Measurements from ENCODE around the gene SMIM24. TPM values are rescaled to one million over a fixed set of nuclear protein-coding genes. Genes with fewer than 3 reads are reported as not detected.
"Not testable (repeated sequence)": the region's sequence is repeated elsewhere in the genome, so short reads cannot be mapped to it uniquely, and the experiment has no call there.

SMIM24 gene
- total RNA-seq (not detected), polyA plus RNA-seq (under 1 TPM; 0.10 to 0.53 (median 0.49) TPM)
- long read RNA-seq, donor 1, result 0 reads
- long read RNA-seq, donor 2, result 0 reads

DNA sequence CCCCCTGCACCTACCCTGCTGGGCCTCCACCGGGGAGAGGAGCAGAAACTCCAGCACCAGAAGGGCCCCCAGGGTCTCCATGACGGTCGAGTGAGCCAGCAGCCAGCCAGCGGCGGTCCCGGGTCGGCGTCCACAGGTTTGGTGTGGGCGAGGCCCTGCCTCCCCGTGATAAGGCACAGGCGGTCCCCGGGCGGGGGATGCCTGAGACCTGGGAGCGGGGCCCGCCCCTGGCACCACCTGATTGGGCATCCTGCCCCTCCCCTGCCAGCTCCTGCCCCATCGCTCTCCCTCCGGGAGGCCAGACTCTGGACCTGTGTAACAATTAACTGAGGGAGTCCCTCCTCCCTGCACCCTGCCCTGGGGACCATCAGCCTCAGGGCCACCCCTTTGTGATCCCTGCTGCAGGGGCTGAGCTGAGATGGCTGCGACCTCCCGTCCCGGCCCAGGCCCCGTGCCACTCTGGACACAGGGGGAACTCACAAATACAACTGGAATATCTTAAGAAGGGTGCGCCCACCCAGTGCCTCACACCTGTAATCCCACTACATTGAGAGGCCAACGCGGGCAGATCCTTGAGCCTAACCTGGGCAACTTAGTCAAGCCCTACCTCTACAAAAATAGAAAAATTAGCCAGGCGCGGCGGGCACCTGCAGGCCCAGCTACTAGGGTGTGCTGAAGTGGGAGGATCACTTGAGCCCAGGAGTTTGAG, at the start of gene SMIM24:
Gene SMIM24 (minus strand): TSS at position 143 of the 709 bp plus-strand sequence. CDS start 62 bp downstream, at position 81.
- peaks cover 0 to 45% (median 17%) of the 10 kb centered on the region in 3 donors for H3K27me3 ChIP-seq (ENCODE audit: insufficient read depth in 3 of 3, low read length in 2 of 3)
- no peak within 1 kb of the TSS for H3K27ac ChIP-seq
- intact Hi-C loops (cut with DNase I), result loop anchor here in 1 of 2 donors (10.0 kb wide), 1 partner anchor 256 kb away; the partner anchor contains the start of gene CELF5
- no peak for ATAC-seq
- 43 to 48% (median 47%) methylated on average over 17 to 27 of the region's 27 CpGs for WGBS, 3 donors
- H3K36me3 ChIP-seq (ENCODE audit: insufficient read depth in 1 of 2, low read depth in 1 of 2), result no peaks in the 10 kb centered on the region
- no peak within 1 kb of the TSS for H3K4me3 ChIP-seq
- no peak for DNase-seq
- H3K4me1 ChIP-seq, result no peaks in the 10 kb centered on the region
- TF ChIP-seq CTCF (IDR thresholded peaks at IDR 0.05), result no peak
- no peaks in the 10 kb centered on the region for H3K9me3 ChIP-seq

DNA sequence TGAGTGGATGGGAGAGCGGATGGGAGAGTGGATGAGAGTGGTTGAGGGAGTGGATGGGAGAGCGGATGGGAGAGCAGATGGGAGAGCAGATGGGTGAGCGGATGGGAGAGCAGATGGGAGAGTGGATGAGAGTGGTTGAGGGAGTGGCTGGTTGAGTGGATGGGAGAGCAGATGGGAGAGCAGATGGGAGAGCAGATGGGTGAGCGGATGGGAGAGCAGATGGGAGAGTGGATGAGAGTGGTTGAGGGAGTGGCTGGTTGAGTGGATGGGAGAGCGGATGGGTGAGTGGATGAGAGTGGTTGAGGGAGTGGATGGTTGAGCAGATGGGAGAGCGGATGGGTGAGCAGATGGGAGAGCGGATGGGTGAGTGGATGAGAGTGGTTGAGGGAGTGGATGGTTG, 49.0 kb upstream of the SMIM24 start:
- H3K4me3 ChIP-seq; H3K27ac ChIP-seq; H3K27me3 ChIP-seq (ENCODE audit: insufficient read depth in 3 of 3, low read length in 2 of 3); DNase-seq; ATAC-seq; H3K9me3 ChIP-seq; intact Hi-C loops (cut with DNase I); H3K4me1 ChIP-seq: not testable (repeated sequence)
- WGBS, 3 donors, result 99% methylated on average over 7 of the region's 7 CpGs
- H3K36me3 ChIP-seq (ENCODE audit: insufficient read depth in 1 of 2, low read depth in 1 of 2), result peaks cover 0 to 75% of the 10 kb centered on the region in 2 donors

- Histone ChIP-seq H3K4me1 (no peaks in the 10 kb centered on the region), H3K27ac (no peak overlapping the region), H3K27me3 (ENCODE audit: insufficient read depth in 3 of 3, low read length in 2 of 3) (no peaks in the 10 kb centered on the region), H3K9me3 (no peaks in the 10 kb centered on the region), H3K4me3 (no peak overlapping the region), H3K36me3 (ENCODE audit: insufficient read depth in 1 of 2, low read depth in 1 of 2) (peaks cover 0 to 75% of the 10 kb centered on the region in 2 donors)
- ATAC-seq (no peak), DNase-seq (no peak)
- 93 to 99% (median 97%) methylated on average over 20 of the region's 20 CpGs for WGBS, 3 donors
- TF ChIP-seq CTCF (IDR thresholded peaks at IDR 0.05), result no peak
- intact Hi-C loops (cut with DNase I), result no loop called here
Measured at GRCh38 chr19:3528539-3529211, 48.4 kb upstream of the SMIM24 start.

- Histone ChIP-seq H3K4me1 (no peaks in the 10 kb centered on the region), H3K36me3 (ENCODE audit: insufficient read depth in 1 of 2, low read depth in 1 of 2) (peaks cover 0 to 75% of the 10 kb centered on the region in 2 donors), H3K4me3 (no peak overlapping the region), H3K27ac (no peak overlapping the region), H3K27me3 (ENCODE audit: insufficient read depth in 3 of 3, low read length in 2 of 3) (no peaks in the 10 kb centered on the region), H3K9me3 (no peaks in the 10 kb centered on the region)
- DNase-seq (no peak), ATAC-seq (no peak)
- TF ChIP-seq CTCF (IDR thresholded peaks at IDR 0.05), result no peak
- intact Hi-C loops (cut with DNase I), result no loop called here
- WGBS, 3 donors, result 97 to 98% (median 97%) methylated on average over 13 to 14 of the region's 14 CpGs
Measured at GRCh38 chr19:3528080-3528479, 47.8 kb upstream of the SMIM24 start.

- ATAC-seq (no peak), DNase-seq (no peak)
- Histone ChIP-seq H3K27me3 (ENCODE audit: insufficient read depth in 3 of 3, low read length in 2 of 3) (no peaks in the 10 kb centered on the region), H3K27ac (no peak overlapping the region), H3K4me1 (no peaks in the 10 kb centered on the region), H3K4me3 (no peak overlapping the region), H3K9me3 (no peaks in the 10 kb centered on the region), H3K36me3 (ENCODE audit: insufficient read depth in 1 of 2, low read depth in 1 of 2) (peaks cover 0 to 69% of the 10 kb centered on the region in 2 donors)
- intact Hi-C loops (cut with DNase I), result no loop called here
- WGBS, 3 donors, result 93 to 98% (median 96%) methylated on average over 20 to 21 of the region's 21 CpGs
- no peak for TF ChIP-seq CTCF (IDR thresholded peaks at IDR 0.05)
Measured at GRCh38 chr19:3527238-3527910, 47.0 kb upstream of the SMIM24 start.
